Transverse colon (tissue), 4 donors: Measurements from ENCODE around the gene DCAF6.

Source experiments
- CTCF ChIP-seq, 5 experiments: fragments of 200-600 bp in 3 of 5; fragments of 450-650 bp in 2 of 5; sonication (generic) in 3 of 5; IDR thresholded peaks; 1 replicate in 2 of 5; 2 replicates in 3 of 5; pipeline ENCODE4 v1.5.1; 2016 to 2017; ENCODE audit warnings: antibody characterized with exemption in 5 of 5, inconsistent platforms in 3 of 5, mild to moderate bottlenecking in 2 of 5, moderate library complexity in 1 of 5
- POLR2A ChIP-seq: fragments of 450-650 bp; IDR thresholded peaks from one replicate; pipeline ENCODE4 v1.6.1; 2016; ENCODE audit warnings: antibody characterized with exemption, mild to moderate bottlenecking, moderate library complexity
- POLR2AphosphoS5 ChIP-seq, 3 donors: sonication (generic); formaldehyde crosslinking; IDR thresholded peaks; one replicate each; pipeline ENCODE4 v1.6.1; 2016; ENCODE audit warnings: antibody characterized with exemption in 3 of 3

GRCh38 chr1:167890400-167890799, 46.1 kb upstream of the DCAF6 start:
- TF ChIP-seq POLR2A (no peak), CTCF (IDR thresholded peaks at IDR 0.05) (no peak), POLR2AphosphoS5 (IDR thresholded peaks at IDR 0.05) (no peak)
